Endothelial cell of umbilical vein (primary cell): Measurements from ENCODE around the gene TMC1. TPM values are rescaled to one million over a fixed set of nuclear protein-coding genes. Genes with fewer than 3 reads are reported as not detected.

ENCODE experiments used
- BruUV-seq: library from RNA; stranded (reverse); fragments of 400-500 nt; replicated peaks from 2 replicates; lab custom pipeline; 2021; lab: Mats Ljungman, UMichigan
- CTCF ChIA-PET: fragments of 300-600, 350-600 bp; sonication (Branson Sonifier 250); formaldehyde crosslinking; loops from one replicate; lab custom pipeline; 2021; ENCODE audit warnings: antibody characterized with exemption, inconsistent platforms; lab: Charles Lee
- POLR2A ChIA-PET: fragments of 300-600, 350-600 bp; sonication (Branson Sonifier 250); formaldehyde crosslinking; loops from one replicate; lab custom pipeline; 2021; ENCODE audit warnings: antibody characterized with exemption, inconsistent platforms; lab: Charles Lee
- DNase-seq: peaks from one replicate; pipeline ENCODE4 v3.0.0-alpha.2; 2011; ENCODE audit warnings: low read depth, low spot score
- FAIRE-seq: peaks from 2 replicates; lab custom pipeline; 2011; peaks lifted over from hg19 to GRCh38; lab: Jason Lieb, UNC
- H2AFZ ChIP-seq: 2 replicates; pipeline ENCODE4 v1.6.0; 2012; ENCODE audit warnings: low read depth, low read length, control low read depth, inconsistent platforms
- H3K27ac ChIP-seq: 2 replicates; pipeline ENCODE4 v1.5.1; 2011; ENCODE audit warnings: low read depth, mild to moderate bottlenecking, control low read depth, low read length, moderate library complexity; ENCODE audit not compliant: insufficient read depth
- H3K27me3 ChIP-seq, 2 experiments: 2 replicates each; pipeline versions ENCODE4 v1.6.0 to v1.6.1; 2011; ENCODE audit warnings: low read length in 2 of 2, mixed read lengths in 1 of 2; ENCODE audit not compliant: control insufficient read depth in 2 of 2, insufficient read depth in 2 of 2
- H3K36me3 ChIP-seq, 2 experiments: 2 replicates in 1 of 2; 3 replicates in 1 of 2; pipeline ENCODE4 v1.5.1; 2011; ENCODE audit warnings: low read length in 2 of 2, mild to moderate bottlenecking in 1 of 2, moderate library complexity in 1 of 2; ENCODE audit not compliant: control insufficient read depth in 2 of 2, insufficient read depth in 2 of 2; ENCODE audit errors: extremely low read depth in 1 of 2
- H3K4me1 ChIP-seq: 3 replicates; pipeline ENCODE4 v1.5.1; 2011; ENCODE audit warnings: mild to moderate bottlenecking, low read length; ENCODE audit not compliant: control insufficient read depth, insufficient read depth; ENCODE audit errors: extremely low read depth
- H3K4me2 ChIP-seq: 2 replicates; pipeline ENCODE4 v1.6.1; 2011; ENCODE audit warnings: low read length, control low read depth, mixed read lengths; ENCODE audit not compliant: insufficient read depth
- H3K4me3 ChIP-seq, 3 experiments: fragments of 200-600 bp in 1 of 3; sonication (generic), shearing (Covaris generic) in 1 of 3; replicated peaks in 1 of 3; 2 replicates each; pipeline ENCODE4 v1.5.1; 2011 to 2016; ENCODE audit warnings: control low read depth in 3 of 3, low read length in 3 of 3, mild to moderate bottlenecking in 2 of 3, inconsistent platforms in 1 of 3, low read depth in 1 of 3, moderate library complexity in 1 of 3; ENCODE audit not compliant: insufficient read depth in 1 of 3
- H3K79me2 ChIP-seq: 2 replicates; pipeline ENCODE4 v1.6.0; 2012; ENCODE audit warnings: low read length, inconsistent platforms; ENCODE audit not compliant: control insufficient read depth, insufficient read depth
- H3K9ac ChIP-seq: replicated peaks from 2 replicates; pipeline ENCODE3; 2011; ENCODE audit warnings: low read length, control low read depth; ENCODE audit not compliant: insufficient read depth; ENCODE audit errors: extremely low read depth
- H3K9me1 ChIP-seq: replicated peaks from 3 replicates; pipeline ENCODE4 v1.6.0; 2011; ENCODE audit warnings: mild to moderate bottlenecking, low read length; ENCODE audit not compliant: control insufficient read depth, insufficient read depth; ENCODE audit errors: extremely low read depth
- H3K9me3 ChIP-seq: replicated peaks from 2 replicates; pipeline ENCODE4 v1.5.1; 2012; ENCODE audit warnings: low read length, inconsistent platforms; ENCODE audit not compliant: control insufficient read depth, insufficient read depth
- H4K20me1 ChIP-seq: replicated peaks from 2 replicates; pipeline ENCODE3; 2011; ENCODE audit warnings: mild to moderate bottlenecking, low read length; ENCODE audit not compliant: control insufficient read depth, insufficient read depth; ENCODE audit errors: extremely low read depth
- CTCF ChIP-seq, 2 donors: IDR thresholded peaks; 1 replicate in 1 of 2; 2 replicates in 1 of 2; pipeline ENCODE4 v1.5.1; 2011; ENCODE audit warnings: low read length in 2 of 2, mild to moderate bottlenecking in 2 of 2, moderate library complexity in 2 of 2, control low read depth in 1 of 2, inconsistent platforms in 1 of 2, low read depth in 1 of 2; ENCODE audit not compliant: insufficient read depth in 1 of 2; ENCODE audit errors: extremely low read depth in 1 of 2
- EZH2 ChIP-seq: IDR thresholded peaks from 2 replicates; pipeline ENCODE4 v1.6.1; 2012; ENCODE audit warnings: borderline replicate concordance, low read depth, mild to moderate bottlenecking, moderate library complexity, low read length, inconsistent platforms; ENCODE audit not compliant: severe bottlenecking
- FOS ChIP-seq: IDR thresholded peaks from 2 replicates; pipeline ENCODE4 v1.6.1; 2011; ENCODE audit warnings: mild to moderate bottlenecking, low read length, moderate library complexity, borderline replicate concordance; ENCODE audit not compliant: insufficient read depth
- GATA2 ChIP-seq: IDR thresholded peaks from 2 replicates; pipeline ENCODE4 v1.7.0; 2011; ENCODE audit warnings: low read depth, mild to moderate bottlenecking, moderate library complexity, mixed read lengths, low read length; ENCODE audit not compliant: insufficient read length, insufficient read depth
- JUN ChIP-seq: IDR thresholded peaks from 2 replicates; pipeline ENCODE4 v1.6.1; 2011; ENCODE audit warnings: borderline replicate concordance, low read depth; ENCODE audit not compliant: insufficient read length, insufficient read depth
- MAX ChIP-seq: IDR thresholded peaks from 2 replicates; pipeline ENCODE4 v1.6.1; 2011; ENCODE audit not compliant: insufficient read depth, insufficient read length
- MYC ChIP-seq: IDR thresholded peaks from one replicate; pipeline ENCODE4 v1.6.1; 2011; ENCODE audit warnings: mild to moderate bottlenecking, low read depth, low read length
- POLR2A ChIP-seq: IDR thresholded peaks from 2 replicates; pipeline ENCODE4 v1.6.1; 2012; ENCODE audit warnings: low read depth, mild to moderate bottlenecking, control low read depth, low read length
- POLR2AphosphoS5 ChIP-seq: IDR thresholded peaks from 2 replicates; pipeline ENCODE4 v1.6.1; 2012; ENCODE audit warnings: low read depth, mild to moderate bottlenecking, control low read depth, low read length, moderate library complexity; ENCODE audit not compliant: insufficient read depth
- dilution Hi-C: fragments of 300-500 bp; cut with MboI; formaldehyde crosslinking; loops from one replicate; pipeline ENCODE4 v1.15.0; 2019; ENCODE audit warnings: low sequenced_read_pairs; ENCODE audit not compliant: extremely low pct_ligation_motif_present
- intact Hi-C: fragments of 100-400 bp; cut with micrococcal nuclease; formaldehyde crosslinking; loops from one replicate; pipeline ENCODE4 v1.10.0; 2022
- polyA plus RNA-seq, 4 experiments: library from polyadenylated mRNA; depleted of rRNA in 3 of 4; stranded (reverse) in 3 of 4; unstranded in 1 of 4; fragments of >200 nt; gene quantifications; 2 replicates each; pipeline versions ENCODE4 v1.2.1 to v1.2.3, GENCODE V29; 2011 to 2012; ENCODE audit warnings: missing spikeins in 1 of 4
- total RNA-seq: library from RNA; stranded (reverse); gene quantifications from 2 replicates; pipeline ENCODE4 v1.2.3, GENCODE V29; 2021

Gene TMC1
- total and polyA plus RNA-seq, 2 donors (not counting 3 experiments of a cell fraction or from before 2014, with no cell fraction given) = 1.5 TPM; not detected in 1

- intact Hi-C loops = no loop called here
- no peaks in the 10 kb centered on the region for H3K9me1 ChIP-seq
Measured at GRCh38 chr9:72648324-72649126, 127.1 kb downstream of the TMC1 start.

GRCh38 chr9:72649127-72649442 is 127.7 kb downstream of the TMC1 start:
- CTCF ChIA-PET = interaction anchor here (1.0 kb wide), 1 partner anchor 9 kb away, joined by 3 read pairs; no protein-coding TSS in a partner anchor
- no peak for FAIRE-seq
- Histone ChIP-seq H3K79me2 (no peaks in the 10 kb centered on the region), H3K27ac (no peak overlapping the region), H3K4me3 (no peak overlapping the region), H4K20me1 (no peaks in the 10 kb centered on the region), H3K36me3 (no peaks in the 10 kb centered on the region), H3K9me3 (no peaks in the 10 kb centered on the region), H3K9ac (no peak overlapping the region), H3K4me2 (no peak overlapping the region), H3K9me1 (no peaks in the 10 kb centered on the region), H2AFZ (no peak overlapping the region), H3K4me1 (no peaks in the 10 kb centered on the region), H3K27me3 (peaks cover 2 to 6% of the 10 kb centered on the region in 2 experiments)
- intact Hi-C loops (no loop called here), dilution Hi-C loops (no loop called here)
- no TSS peak for BruUV-seq
- TF ChIP-seq MYC (no peak), MAX (no peak), EZH2 (no peak), CTCF (IDR thresholded peaks at IDR 0.05; ENCODE audit: extremely low read depth in 1 of 2, insufficient read depth in 1 of 2, low read depth in 1 of 2, low read length in 2 of 2) (no peak), FOS (no peak), GATA2 (no peak), POLR2A (no peak), POLR2AphosphoS5 (no peak), JUN (no peak)
- DNase-seq = no peak
- POLR2A ChIA-PET = no interaction called here

More at GRCh38 chr9:72648324-72649126, 127.1 kb downstream of the TMC1 start:
- Histone ChIP-seq H3K27ac (no peak overlapping the region), H3K9ac (no peak overlapping the region), H3K36me3 (no peaks in the 10 kb centered on the region), H4K20me1 (no peaks in the 10 kb centered on the region), H3K27me3 (peaks cover 5 to 6% of the 10 kb centered on the region in 2 experiments), H3K4me3 (no peak overlapping the region), H2AFZ (no peak overlapping the region), H3K4me1 (no peaks in the 10 kb centered on the region), H3K9me3 (no peaks in the 10 kb centered on the region), H3K79me2 (no peaks in the 10 kb centered on the region), H3K4me2 (no peak overlapping the region)
- TF ChIP-seq JUN = no peak
- no peak for TF ChIP-seq EZH2
- no peak for TF ChIP-seq POLR2A
- TF ChIP-seq POLR2AphosphoS5 = no peak
- TF ChIP-seq FOS = no peak
- no peak for TF ChIP-seq GATA2
- CTCF ChIA-PET = no interaction called here
- FAIRE-seq (no peak), DNase-seq (no peak)
- dilution Hi-C loops = no loop called here
- POLR2A ChIA-PET = no interaction called here
- no TSS peak for BruUV-seq
